ENCODE measurements around the gene KHDC4. TPM values are rescaled to one million over a fixed set of nuclear protein-coding genes. Genes with fewer than 3 reads are reported as not detected.
A peak's percentile ranks its signal among the peaks of the same experiment; 100 is the strongest.

Gene KHDC4
- total and polyA plus RNA-seq, 9 of the 15 experiments (the other 6 are each of a cell fraction or from before 2014, with no cell fraction given): 12.1 to 185 (median 65.6) TPM

GRCh38 chr1:155979597-155980343, 45.6 kb upstream of the KHDC4 start:
- Histone ChIP-seq H3K79me2 (ENCODE audit: control insufficient read depth, insufficient read depth, low read length) (peaks cover 75% of the 10 kb centered on the region), H3K36me3 (ENCODE audit: control insufficient read depth, insufficient read depth, low read length) (peaks cover 9% of the 10 kb centered on the region; the same call in 2 of the 3 replicates), H3K27ac (ENCODE audit: extremely low read depth, low read depth, low read length) (peak overlapping the region; percentile 93), H3K4me2 (ENCODE audit: insufficient read depth, low read length) (peak overlapping the region; percentile 97), H3K9me1 (ENCODE audit: control insufficient read depth, insufficient read depth, low read length) (no peaks in the 10 kb centered on the region), H3K9me3 (replicated peaks; ENCODE audit: control insufficient read depth, insufficient read depth, low read depth, low read length) (no peaks in the 10 kb centered on the region), H4K20me1 (replicated peaks; ENCODE audit: control insufficient read depth, insufficient read depth, low read length) (peaks cover 8% of the 10 kb centered on the region; the same call in 1 of the 2 replicates), H2AFZ (ENCODE audit: low read depth, low read length) (peak overlapping the region; percentile 18; the same call in 1 of the 2 replicates), H3K9ac (ENCODE audit: insufficient read depth in 1 of 2, low read depth in 2 of 2, low read length in 2 of 2) (peak overlapping the region; percentile 89 to 97), H3K27me3 (ENCODE audit: control insufficient read depth in 2 of 2, insufficient read depth in 2 of 2, low read length in 2 of 2) (no peaks in the 10 kb centered on the region), H3K4me1 (replicated peaks in 1 of 2; ENCODE audit: control insufficient read depth in 2 of 2, insufficient read depth in 2 of 2, low read length in 2 of 2) (peaks cover 53 to 65% of the 10 kb centered on the region in 2 experiments), H3K4me3 (peak overlapping the region; percentile 82)
- POLR2A ChIA-PET: interaction anchor here (0.6 to 8.5 kb wide), 10 partner anchors 9 to 246 kb away, joined by 3 to 50 read pairs (median 4); partner anchors contain the start of gene KHDC4
- 0% methylated on average over 3 of the region's 4 CpGs for WGBS (ENCODE audit: insufficient coverage, low coverage, missing lambda C conversion rate)
- ATAC-seq: peak; percentile 63
- DNase-seq (ENCODE audit: extremely low read depth in 1 of 4, low spot score in 3 of 4): peak; percentile 64 to 85 (median 74)
- no TSS peak for BruUV-seq (replicated peaks)
- intact Hi-C loops (cut with micrococcal nuclease) (loop anchor here (5.0 kb wide), 1 partner anchor 73 kb away; the partner anchor contains the start of genes LAMTOR2 and UBQLN4), in situ Hi-C loops (cut with MboI) (no loop called here)
- peak; percentile 95 for FAIRE-seq
- CTCF ChIA-PET (ENCODE audit: low intra/inter-chr PET ratio): no interaction called here
- TF ChIP-seq ZNF740 (CRISPR knock-in tag; IDR thresholded peaks at IDR 0.05): no peak
- no peak for TF ChIP-seq ZNF740 (tag; IDR thresholded peaks at IDR 0.05)
- no peak for TF ChIP-seq ZNF830 (CRISPR knock-in tag; IDR thresholded peaks at IDR 0.05)
- TF ChIP-seq MNT (conservative IDR thresholded peaks at IDR 0.05): no peak
- TF ChIP-seq ZNF232 (CRISPR knock-in tag; IDR thresholded peaks at IDR 0.05): no peak
- TF ChIP-seq ZFP91 (CRISPR knock-in tag; IDR thresholded peaks at IDR 0.05): peak; percentile 89
- TF ChIP-seq RB1 (IDR thresholded peaks at IDR 0.05; ENCODE audit: low read depth): no peak
- TF ChIP-seq CSDE1 (IDR thresholded peaks at IDR 0.05): no peak
- TF ChIP-seq VEZF1 (CRISPR knock-in tag; IDR thresholded peaks at IDR 0.05): peak; percentile 52; the same call in 1 of the 2 replicates
- TF ChIP-seq PRDM10 (IDR thresholded peaks at IDR 0.05; ENCODE audit: partially characterized antibody): peak; percentile 49
- TF ChIP-seq MECOM (CRISPR knock-in tag; IDR thresholded peaks at IDR 0.05): no peak

Data from K562 (cell line).